D721Med (cell line): ENCODE data around the gene ERO1B.

ENCODE experiments used
- DNase-seq: peaks from one replicate; pipeline ENCODE4 v3.0.0; 2011; ENCODE audit warnings: low spot score; ENCODE audit not compliant: insufficient read length
- FAIRE-seq: peaks from 2 replicates; lab custom pipeline; 2011; peaks lifted over from hg19 to GRCh38; lab: Jason Lieb, UNC
- TF ChIP-seq, protein P1 (sequence below): IDR thresholded peaks from 2 replicates; pipeline ENCODE4 v1.5.1; 2012; ENCODE audit warnings: mild to moderate bottlenecking, control low read depth; ENCODE audit not compliant: insufficient read depth; ENCODE audit errors: missing control alignments

The ERO1B gene

DNA sequence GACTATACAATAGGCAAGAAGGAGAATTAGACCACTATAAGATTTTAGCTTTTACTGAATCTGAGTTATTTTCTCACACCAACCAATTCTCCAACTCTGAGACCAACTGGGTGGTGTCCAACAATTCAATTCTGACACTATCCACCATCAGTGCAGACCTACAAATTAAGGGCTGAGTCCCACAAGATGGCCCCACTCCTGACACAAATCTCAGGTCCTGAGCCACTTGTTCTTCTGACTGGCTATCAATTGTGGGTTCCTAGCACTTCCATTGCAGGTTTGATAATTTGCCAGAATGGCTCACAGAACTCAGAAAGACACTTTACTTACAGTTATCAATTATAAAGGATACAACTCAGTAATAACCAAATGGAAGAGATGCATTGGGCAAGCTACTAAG is 6.7 kb downstream of the ERO1B start:
- FAIRE-seq (no peak), DNase-seq (no peak)
- TF ChIP-seq, protein P1, sequence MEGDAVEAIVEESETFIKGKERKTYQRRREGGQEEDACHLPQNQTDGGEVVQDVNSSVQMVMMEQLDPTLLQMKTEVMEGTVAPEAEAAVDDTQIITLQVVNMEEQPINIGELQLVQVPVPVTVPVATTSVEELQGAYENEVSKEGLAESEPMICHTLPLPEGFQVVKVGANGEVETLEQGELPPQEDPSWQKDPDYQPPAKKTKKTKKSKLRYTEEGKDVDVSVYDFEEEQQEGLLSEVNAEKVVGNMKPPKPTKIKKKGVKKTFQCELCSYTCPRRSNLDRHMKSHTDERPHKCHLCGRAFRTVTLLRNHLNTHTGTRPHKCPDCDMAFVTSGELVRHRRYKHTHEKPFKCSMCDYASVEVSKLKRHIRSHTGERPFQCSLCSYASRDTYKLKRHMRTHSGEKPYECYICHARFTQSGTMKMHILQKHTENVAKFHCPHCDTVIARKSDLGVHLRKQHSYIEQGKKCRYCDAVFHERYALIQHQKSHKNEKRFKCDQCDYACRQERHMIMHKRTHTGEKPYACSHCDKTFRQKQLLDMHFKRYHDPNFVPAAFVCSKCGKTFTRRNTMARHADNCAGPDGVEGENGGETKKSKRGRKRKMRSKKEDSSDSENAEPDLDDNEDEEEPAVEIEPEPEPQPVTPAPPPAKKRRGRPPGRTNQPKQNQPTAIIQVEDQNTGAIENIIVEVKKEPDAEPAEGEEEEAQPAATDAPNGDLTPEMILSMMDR: no peak

GRCh38 chr1:236273358-236273757 is 8.4 kb downstream of the ERO1B start:
- TF ChIP-seq, protein P1: no peak
- no peak for DNase-seq
- FAIRE-seq: no peak

- FAIRE-seq (no peak), DNase-seq (no peak)
- TF ChIP-seq, protein P1: no peak
These were observed 12.3 kb downstream of the ERO1B start for GRCh38 chr1:236269439-236269838.

GRCh38 chr1:236261898-236262297 is 19.9 kb downstream of the ERO1B start:
- TF ChIP-seq, protein P1: no peak
- FAIRE-seq: no peak
- DNase-seq: no peak

- FAIRE-seq: no peak
- TF ChIP-seq, protein P1: no peak
These were observed 20.7 kb downstream of the ERO1B start for GRCh38 chr1:236261033-236261432.

GRCh38 chr1:236259043-236259442 is 22.7 kb downstream of the ERO1B start:
- FAIRE-seq: peak; percentile 75
- DNase-seq: no peak
- TF ChIP-seq, protein P1: no peak

More at GRCh38 chr1:236261033-236261432, 20.7 kb downstream of the ERO1B start:
- DNase-seq: no peak

DNA sequence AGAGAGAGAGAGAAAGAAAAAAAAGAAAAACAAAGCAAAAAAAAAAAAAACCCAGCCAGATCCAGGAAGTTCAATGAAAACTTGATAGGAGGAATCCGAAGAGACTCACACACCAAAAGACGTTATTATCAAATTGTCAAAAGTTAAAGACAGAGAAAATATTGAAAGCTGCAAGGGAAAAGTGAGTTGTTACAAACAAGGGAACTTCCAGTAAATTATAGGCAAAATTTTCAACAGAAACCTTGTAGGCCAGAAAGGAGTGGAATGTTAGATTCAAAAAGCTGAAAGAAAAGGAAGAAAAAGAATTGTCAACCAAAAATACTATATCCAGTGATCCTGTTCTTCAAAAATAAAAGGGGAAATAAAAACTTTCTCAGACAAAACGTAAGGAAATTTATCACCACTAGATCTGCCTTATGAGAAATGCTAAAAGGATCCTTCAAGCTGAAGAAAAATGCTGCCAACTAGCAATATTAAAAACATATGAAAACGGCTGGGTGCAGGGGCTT is 23.6 kb downstream of the ERO1B start:
- DNase-seq (no peak), FAIRE-seq (no peak)
- TF ChIP-seq, protein P1: no peak
